BLaER1 treated with 17β-estradiol and CSF1 and Interleukin-3, amounts not matched to agents 10 nM and 100 nM (cell line): ENCODE results near the gene HPSE.

ENCODE experiments used
- H3K27ac ChIP-seq, 11 experiments: shearing (Covaris generic); formaldehyde crosslinking; 2 replicates each; pipeline ENCODE4 v1.8.1; 2022
- H3K27me3 ChIP-seq, 11 experiments: shearing (Covaris generic); formaldehyde crosslinking; 2 replicates each; pipeline ENCODE4 v1.8.1; 2022
- H3K36me3 ChIP-seq, 11 experiments: shearing (Covaris generic); formaldehyde crosslinking; 2 replicates each; pipeline ENCODE4 v1.8.1; 2022
- H3K4me1 ChIP-seq, 10 experiments: shearing (Covaris generic); formaldehyde crosslinking; 2 replicates each; pipeline ENCODE4 v1.8.1; 2022
- H3K4me2 ChIP-seq, 11 experiments: shearing (Covaris generic); formaldehyde crosslinking; 2 replicates each; pipeline ENCODE4 v1.8.1; 2022
- H3K4me3 ChIP-seq, 10 experiments: shearing (Covaris generic); formaldehyde crosslinking; 2 replicates each; pipeline ENCODE4 v1.8.1; 2022
- H3K9ac ChIP-seq, 11 experiments: shearing (Covaris generic); formaldehyde crosslinking; 2 replicates each; pipeline ENCODE4 v1.8.1; 2022
- H3K9me3 ChIP-seq, 11 experiments: shearing (Covaris generic); formaldehyde crosslinking; replicated peaks in 1 of 11; 2 replicates each; pipeline ENCODE4 v1.8.1; 2022
- H4K20me1 ChIP-seq, 11 experiments: shearing (Covaris generic); formaldehyde crosslinking; 2 replicates each; pipeline ENCODE4 v1.8.1; 2022
- Cebpa-rat ChIP-seq, 11 experiments: shearing (Covaris generic); IDR thresholded peaks; 2 replicates each; pipeline ENCODE4 v1.8.1; 2022

Gene HPSE

GRCh38 chr4:83334425-83335241, at the start of gene HPSE:
Gene HPSE (minus strand): TSS chr4:83334848. CDS start chr4:83334782, 66 bp downstream.
- Histone ChIP-seq H3K4me3 (peak within 1 kb of the TSS; percentile 71 to 99 (median 87)), H3K27ac (peak within 1 kb of the TSS in 10 of 11 experiments; percentile 60 to 85 (median 72); a peak in 21 of 22 replicates), H3K9ac (peak within 1 kb of the TSS; percentile 76 to 84 (median 82)), H3K36me3 (peaks cover 0 to 36% (median 24%) of the 10 kb centered on the region in 11 experiments; a peak in 14 of 22 replicates), H3K27me3 (peaks cover 0 to 14% (median 0%) of the 10 kb centered on the region in 11 experiments; a peak in 4 of 22 replicates), H3K4me1 (peaks cover 23 to 68% (median 58%) of the 10 kb centered on the region in 10 experiments), H3K4me2 (peak within 1 kb of the TSS; percentile 92 to 100 (median 98)), H4K20me1 (no peaks in the 10 kb centered on the region), H3K9me3 (peaks cover 10 to 20% (median 17%) of the 10 kb centered on the region in 11 experiments)
- TF ChIP-seq Cebpa-rat (IDR thresholded peaks at IDR 0.05): no peak

GRCh38 chr4:83382850-83383249, 48.2 kb upstream of the HPSE start:
- no peaks in the 10 kb centered on the region for H3K27me3 ChIP-seq
- H3K36me3 ChIP-seq: peaks cover 0 to 14% (median 7%) of the 10 kb centered on the region in 11 experiments; a peak in 8 of 22 replicates
- no peak overlapping the region for H3K4me2 ChIP-seq
- no peak for TF ChIP-seq Cebpa-rat (IDR thresholded peaks at IDR 0.05)
- H3K4me3 ChIP-seq: no peak overlapping the region
- H3K27ac ChIP-seq: no peak overlapping the region
- no peak overlapping the region for H3K9ac ChIP-seq
- H3K9me3 ChIP-seq: peaks cover 0 to 61% (median 14%) of the 10 kb centered on the region in 11 experiments
- no peaks in the 10 kb centered on the region for H4K20me1 ChIP-seq
- H3K4me1 ChIP-seq: peaks cover 21 to 31% (median 25%) of the 10 kb centered on the region in 10 experiments

- no peak overlapping the region for H3K9ac ChIP-seq
- peaks cover 0 to 15% (median 8%) of the 10 kb centered on the region in 11 experiments; a peak in 8 of 22 replicates for H3K36me3 ChIP-seq
- no peak overlapping the region for H3K27ac ChIP-seq
- H3K4me2 ChIP-seq: no peak overlapping the region
- H4K20me1 ChIP-seq: no peaks in the 10 kb centered on the region
- no peaks in the 10 kb centered on the region for H3K27me3 ChIP-seq
- H3K4me1 ChIP-seq: peaks cover 5 to 14% (median 8%) of the 10 kb centered on the region in 10 experiments; a peak in 14 of 20 replicates
- no peak for TF ChIP-seq Cebpa-rat (IDR thresholded peaks at IDR 0.05)
- peaks cover 0 to 78% (median 31%) of the 10 kb centered on the region in 11 experiments for H3K9me3 ChIP-seq
- no peak overlapping the region for H3K4me3 ChIP-seq
These were observed 46.5 kb upstream of the HPSE start for GRCh38 chr4:83381173-83381572.

GRCh38 chr4:83378419-83378818, 43.8 kb upstream of the HPSE start:
- no peaks in the 10 kb centered on the region for H3K27me3 ChIP-seq
- H4K20me1 ChIP-seq: no peaks in the 10 kb centered on the region
- no peak overlapping the region for H3K4me2 ChIP-seq
- H3K36me3 ChIP-seq: peaks cover 0 to 14% (median 8%) of the 10 kb centered on the region in 11 experiments; a peak in 8 of 22 replicates
- H3K27ac ChIP-seq: no peak overlapping the region
- no peak for TF ChIP-seq Cebpa-rat (IDR thresholded peaks at IDR 0.05)
- H3K4me3 ChIP-seq: peak overlapping the region in 5 of 10 experiments; percentile 12 to 30 (median 18); a peak in 4 of 20 replicates
- peaks cover 0 to 12% (median 0%) of the 10 kb centered on the region in 10 experiments; a peak in 4 of 20 replicates for H3K4me1 ChIP-seq
- H3K9ac ChIP-seq: no peak overlapping the region
- H3K9me3 ChIP-seq: peaks cover 18 to 75% (median 58%) of the 10 kb centered on the region in 11 experiments

- TF ChIP-seq Cebpa-rat (IDR thresholded peaks at IDR 0.05): no peak
These were observed 38.3 kb upstream of the HPSE start for GRCh38 chr4:83372931-83373330.

GRCh38 chr4:83371936-83372335, 37.3 kb upstream of the HPSE start:
- Histone ChIP-seq H3K4me2 (peak overlapping the region in 4 of 11 experiments; percentile 76 to 91 (median 88); a peak in 6 of 22 replicates), H4K20me1 (no peaks in the 10 kb centered on the region), H3K36me3 (peaks cover 0 to 8% (median 0%) of the 10 kb centered on the region in 11 experiments; a peak in 4 of 22 replicates), H3K27me3 (no peaks in the 10 kb centered on the region), H3K9ac (no peak overlapping the region), H3K4me3 (no peak overlapping the region), H3K9me3 (peaks cover 23 to 68% (median 49%) of the 10 kb centered on the region in 11 experiments), H3K4me1 (peaks cover 17 to 60% (median 37%) of the 10 kb centered on the region in 10 experiments), H3K27ac (peak overlapping the region in 3 of 11 experiments; percentile 73 to 85 (median 84); a peak in 3 of 22 replicates)
- no peak for TF ChIP-seq Cebpa-rat (IDR thresholded peaks at IDR 0.05)

More at GRCh38 chr4:83372931-83373330, 38.3 kb upstream of the HPSE start:
- Histone ChIP-seq H3K4me2 (peak overlapping the region in 3 of 11 experiments; percentile 10 to 91 (median 11); a peak in 5 of 22 replicates), H3K9me3 (peaks cover 23 to 68% (median 53%) of the 10 kb centered on the region in 11 experiments), H3K4me1 (peaks cover 17 to 58% (median 34%) of the 10 kb centered on the region in 10 experiments), H3K36me3 (peaks cover 0 to 8% (median 1%) of the 10 kb centered on the region in 11 experiments; a peak in 6 of 22 replicates), H3K27ac (no peak overlapping the region), H3K27me3 (no peaks in the 10 kb centered on the region), H4K20me1 (no peaks in the 10 kb centered on the region), H3K4me3 (no peak overlapping the region), H3K9ac (no peak overlapping the region)

GRCh38 chr4:83371235-83371634, 36.6 kb upstream of the HPSE start:
- peaks cover 23 to 68% (median 42%) of the 10 kb centered on the region in 11 experiments for H3K9me3 ChIP-seq
- no peak for TF ChIP-seq Cebpa-rat (IDR thresholded peaks at IDR 0.05)
- no peaks in the 10 kb centered on the region for H4K20me1 ChIP-seq
- peak overlapping the region in 9 of 11 experiments; percentile 76 to 92 (median 84); a peak in 17 of 22 replicates for H3K4me2 ChIP-seq
- H3K4me3 ChIP-seq: no peak overlapping the region
- peaks cover 22 to 64% (median 44%) of the 10 kb centered on the region in 10 experiments for H3K4me1 ChIP-seq
- H3K9ac ChIP-seq: peak overlapping the region in 6 of 11 experiments; percentile 27 to 73 (median 66); a peak in 8 of 22 replicates
- H3K27ac ChIP-seq: peak overlapping the region in 9 of 11 experiments; percentile 68 to 88 (median 84); a peak in 15 of 22 replicates
- H3K36me3 ChIP-seq: peaks cover 0 to 8% (median 0%) of the 10 kb centered on the region in 11 experiments; a peak in 4 of 22 replicates
- H3K27me3 ChIP-seq: no peaks in the 10 kb centered on the region

- Histone ChIP-seq H3K27ac (peak overlapping the region; percentile 31 to 88 (median 83); a peak in 21 of 22 replicates), H3K9me3 (peaks cover 20 to 68% (median 37%) of the 10 kb centered on the region in 11 experiments), H3K4me3 (0 out of 20 replicates have a peak overlapping the region, but pooled peaks of 1 of the 10 experiments have one; percentile 1), H3K4me1 (peaks cover 28 to 66% (median 51%) of the 10 kb centered on the region in 10 experiments), H3K4me2 (peak overlapping the region; percentile 22 to 92 (median 82)), H3K9ac (peak overlapping the region in 10 of 11 experiments; percentile 5 to 73 (median 58); a peak in 17 of 22 replicates), H3K36me3 (peaks cover 0 to 8% (median 0%) of the 10 kb centered on the region in 11 experiments; a peak in 4 of 22 replicates), H3K27me3 (no peaks in the 10 kb centered on the region), H4K20me1 (no peaks in the 10 kb centered on the region)
- no peak for TF ChIP-seq Cebpa-rat (IDR thresholded peaks at IDR 0.05)
These were observed 35.9 kb upstream of the HPSE start for GRCh38 chr4:83370640-83370906.
